Heart left ventricle (tissue), 13 donors: ENCODE data around the gene ASB18.

ENCODE experiments used
- POLR2A ChIP-seq, 2 donors: fragments of 450-650 bp; IDR thresholded peaks; one replicate each; pipeline ENCODE4 v1.6.1; 2017; ENCODE audit warnings: antibody characterized with exemption in 2 of 2, mild to moderate bottlenecking in 2 of 2, moderate library complexity in 2 of 2
- TF ChIP-seq, protein P1 (sequence below), 12 donors: fragments of 200-600 bp; sonication (generic) in 4 of 12; IDR thresholded peaks; one replicate each; pipeline versions ENCODE4 v1.5.0 to v1.8.0; 2018 to 2022; ENCODE audit warnings: antibody characterized with exemption in 12 of 12, mild to moderate bottlenecking in 5 of 12
- donor health status: ischemic (EF 13 %, LVEDD 7.1; RV severe dilation, severe dysfunction).
- donor health status: DM: no; HTN: yes; CAD: no.
- donor health status: DM: no; HTN: no; CAD: no.
- donor health status: ischemic (EF 25% LVEDD 6.9; RV normal size, moderate dysfunction).
- donor health status: ischemic (EF 25% LVEDD 5.7; RV mildly dilated, moderate dysfunction).
- donor health status: ischemic (EF 35%, LVEDD 5.7; RV mildly dilated, moderate dysfunction).
- donor health status: nonischemic (EF 11% LVEDD 7.7; RV severe dilation, severe dysfunction).
- donor health status: DM: yes; HTN: yes; CAD: no.
- donor health status: PGD.
- donor health status: ischemic (EF 29% LVEDD 5.4; RV normal size, mild dysfunction).
- donor health status: nonischemic (EF 23%, LVEDD 6.1; RV moderate dilation, normal function).

DNA sequence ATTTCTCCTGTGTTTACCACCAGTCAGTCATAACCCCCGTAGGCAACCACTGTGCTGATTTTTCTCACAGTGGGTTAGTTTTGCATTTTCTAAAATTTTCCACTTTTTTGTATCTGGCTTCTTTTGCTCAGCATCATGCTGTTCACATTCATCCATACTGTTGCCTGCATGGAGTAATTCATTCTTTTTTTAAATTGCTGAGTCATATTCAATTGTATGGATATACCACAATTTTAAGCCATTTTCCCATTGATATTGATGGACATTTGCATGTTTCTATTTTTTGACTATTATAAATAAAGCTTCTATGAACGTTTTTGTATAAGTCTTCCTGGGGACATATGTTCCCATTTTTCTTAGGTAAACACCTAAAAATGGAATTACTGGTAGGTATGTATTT lies 40.5 kb downstream of the ASB18 start:
- TF ChIP-seq, protein P1, sequence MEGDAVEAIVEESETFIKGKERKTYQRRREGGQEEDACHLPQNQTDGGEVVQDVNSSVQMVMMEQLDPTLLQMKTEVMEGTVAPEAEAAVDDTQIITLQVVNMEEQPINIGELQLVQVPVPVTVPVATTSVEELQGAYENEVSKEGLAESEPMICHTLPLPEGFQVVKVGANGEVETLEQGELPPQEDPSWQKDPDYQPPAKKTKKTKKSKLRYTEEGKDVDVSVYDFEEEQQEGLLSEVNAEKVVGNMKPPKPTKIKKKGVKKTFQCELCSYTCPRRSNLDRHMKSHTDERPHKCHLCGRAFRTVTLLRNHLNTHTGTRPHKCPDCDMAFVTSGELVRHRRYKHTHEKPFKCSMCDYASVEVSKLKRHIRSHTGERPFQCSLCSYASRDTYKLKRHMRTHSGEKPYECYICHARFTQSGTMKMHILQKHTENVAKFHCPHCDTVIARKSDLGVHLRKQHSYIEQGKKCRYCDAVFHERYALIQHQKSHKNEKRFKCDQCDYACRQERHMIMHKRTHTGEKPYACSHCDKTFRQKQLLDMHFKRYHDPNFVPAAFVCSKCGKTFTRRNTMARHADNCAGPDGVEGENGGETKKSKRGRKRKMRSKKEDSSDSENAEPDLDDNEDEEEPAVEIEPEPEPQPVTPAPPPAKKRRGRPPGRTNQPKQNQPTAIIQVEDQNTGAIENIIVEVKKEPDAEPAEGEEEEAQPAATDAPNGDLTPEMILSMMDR (IDR thresholded peaks at IDR 0.05): no peak
- no peak for TF ChIP-seq POLR2A (IDR thresholded peaks at IDR 0.05)
